GM12891 (cell line): ENCODE data around the gene C3orf20.

Source experiments
- PAX5 ChIP-seq: IDR thresholded peaks from 2 replicates; pipeline ENCODE4 v1.6.1; 2011; ENCODE audit warnings: low read length, moderate library complexity, mild to moderate bottlenecking; ENCODE audit not compliant: insufficient read depth, severe bottlenecking
- POLR2A ChIP-seq: IDR thresholded peaks from 2 replicates; pipeline ENCODE4 v1.6.1; 2011; ENCODE audit warnings: low read depth, low read length, control low read depth
- POLR2AphosphoS5 ChIP-seq: IDR thresholded peaks from 2 replicates; pipeline ENCODE4 v1.6.1; 2011; ENCODE audit warnings: low read depth, low read length, control low read depth
- SPI1 ChIP-seq: IDR thresholded peaks from 2 replicates; pipeline ENCODE4 v1.6.1; 2011; ENCODE audit warnings: low read depth, low read length, control low read depth
- TAF1 ChIP-seq: IDR thresholded peaks from 2 replicates; pipeline ENCODE4 v1.6.1; 2011; ENCODE audit warnings: low read depth, low read length, control low read depth

- TF ChIP-seq POLR2AphosphoS5 (no peak), PAX5 (no peak), TAF1 (no peak), POLR2A (no peak), SPI1 (no peak)
These were observed 44.4 kb upstream of the C3orf20 start for GRCh38 chr3:14630404-14631100.
